Ascending aorta (tissue), 2 donors: ENCODE results near the gene FDXACB1. TPM values are rescaled to one million over a fixed set of nuclear protein-coding genes. Genes with fewer than 3 reads are reported as not detected.

Experiments used
- DNase-seq, 2 donors: peaks; one replicate each; pipeline ENCODE4 v3.0.0-alpha.2; 2019; ENCODE audit warnings: low spot score in 2 of 2
- H3K27ac ChIP-seq, 2 donors: fragments of 200-600 bp; sonication (generic); one replicate each; pipeline ENCODE4 v1.5.1; 2016 to 2017; ENCODE audit warnings: mild to moderate bottlenecking in 1 of 2
- H3K27me3 ChIP-seq: fragments of 200-600 bp; sonication (generic); one replicate; pipeline ENCODE4 v1.5.1; 2017
- H3K36me3 ChIP-seq, 2 donors: fragments of 200-600 bp; sonication (generic); one replicate each; pipeline ENCODE4 v1.5.1; 2016
- H3K4me1 ChIP-seq, 2 donors: fragments of 200-600 bp; sonication (generic); one replicate each; pipeline ENCODE4 v1.5.1; 2016 to 2017; ENCODE audit warnings: mild to moderate bottlenecking in 1 of 2
- H3K4me3 ChIP-seq, 2 donors: fragments of 200-600 bp; sonication (generic); one replicate each; pipeline ENCODE4 v1.5.1; 2016 to 2017; ENCODE audit warnings: mild to moderate bottlenecking in 1 of 2
- H3K9me3 ChIP-seq, 2 donors: fragments of 200-600 bp; sonication (generic); one replicate each; pipeline ENCODE4 v1.5.1; 2016
- CTCF ChIP-seq, 3 experiments: fragments of 200-600 bp in 2 of 3; fragments of 450-650 bp in 1 of 3; sonication (generic) in 2 of 3; IDR thresholded peaks; one replicate each; pipeline ENCODE4 v1.5.1; 2016 to 2019; ENCODE audit warnings: antibody characterized with exemption in 3 of 3, mild to moderate bottlenecking in 1 of 3, moderate library complexity in 1 of 3
- intact Hi-C: fragments of 100-400 bp; cut with DNase I; formaldehyde crosslinking; loops from one replicate; pipeline ENCODE4 v1.15.1; 2023
- total RNA-seq: library from RNA; depleted of rRNA; stranded (reverse); fragments of >200 nt; gene quantifications from one replicate; pipeline ENCODE4 v1.1.0, GENCODE V29; 2016

FDXACB1 gene
- total RNA-seq, 1 donor from 2014 or later = 0.53 TPM

- no peak for DNase-seq
- no peak for TF ChIP-seq CTCF (IDR thresholded peaks at IDR 0.05)
- Histone ChIP-seq H3K27me3 (no peaks in the 10 kb centered on the region), H3K27ac (no peak overlapping the region), H3K9me3 (no peaks in the 10 kb centered on the region), H3K36me3 (peaks cover 38 to 44% of the 10 kb centered on the region in 2 donors), H3K4me1 (peaks cover 0 to under 1% of the 10 kb centered on the region in 2 donors), H3K4me3 (no peak overlapping the region)
- intact Hi-C loops = no loop called here
Observed at GRCh38 chr11:111836162-111836561, 42.8 kb downstream of the FDXACB1 start.

GRCh38 chr11:111835665-111836064 lies 43.3 kb downstream of the FDXACB1 start:
- Histone ChIP-seq H3K4me1 (no peaks in the 10 kb centered on the region), H3K4me3 (no peak overlapping the region), H3K27me3 (no peaks in the 10 kb centered on the region), H3K27ac (no peak overlapping the region), H3K36me3 (peaks cover 42 to 48% of the 10 kb centered on the region in 2 donors), H3K9me3 (no peaks in the 10 kb centered on the region)
- no peak for DNase-seq
- intact Hi-C loops = no loop called here
- TF ChIP-seq CTCF (IDR thresholded peaks at IDR 0.05) = no peak

DNA sequence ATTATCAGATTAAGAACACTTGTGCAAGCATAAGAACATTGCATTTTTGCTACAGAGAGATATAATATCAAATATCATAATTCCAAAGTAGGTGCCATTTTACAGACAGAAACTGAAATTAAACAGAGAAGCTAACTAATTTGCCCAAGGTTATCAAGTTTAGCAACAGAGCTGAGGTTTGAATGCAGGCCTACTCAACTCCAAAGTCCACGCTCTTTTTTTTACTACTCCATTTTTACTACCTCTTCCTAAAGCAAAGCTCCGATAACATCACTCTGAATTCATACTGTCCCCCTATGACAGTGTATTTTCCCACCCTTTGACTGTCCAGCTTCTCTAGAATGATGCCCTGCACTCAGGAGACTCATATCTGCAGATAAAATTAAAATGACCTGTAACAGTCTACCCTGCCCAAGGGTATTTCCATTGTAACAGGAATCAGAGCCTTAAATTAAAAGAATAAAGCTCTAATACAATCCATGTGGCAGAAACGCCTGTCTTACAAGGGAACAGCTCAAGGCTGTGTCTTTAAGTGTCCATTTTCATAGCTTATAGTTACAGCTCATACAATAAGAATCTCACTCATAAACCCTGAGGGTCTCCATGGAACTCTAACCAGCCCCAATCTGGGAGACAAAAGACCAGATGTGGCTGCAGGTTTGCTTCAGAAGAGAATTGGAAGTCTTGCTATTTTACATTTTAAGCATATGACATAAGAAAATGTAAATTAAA lies 44.4 kb downstream of the FDXACB1 start:
- DNase-seq = no peak
- H3K36me3 ChIP-seq = peaks cover 36 to 53% of the 10 kb centered on the region in 2 donors
- H3K27me3 ChIP-seq = no peaks in the 10 kb centered on the region
- H3K4me1 ChIP-seq = no peaks in the 10 kb centered on the region
- H3K4me3 ChIP-seq = no peak overlapping the region
- no peaks in the 10 kb centered on the region for H3K9me3 ChIP-seq
- no peak for TF ChIP-seq CTCF (IDR thresholded peaks at IDR 0.05)
- intact Hi-C loops = no loop called here
- no peak overlapping the region for H3K27ac ChIP-seq

GRCh38 chr11:111833524-111833923 lies 45.4 kb downstream of the FDXACB1 start:
- Histone ChIP-seq H3K36me3 (peaks cover 36 to 59% of the 10 kb centered on the region in 2 donors), H3K4me1 (no peaks in the 10 kb centered on the region), H3K4me3 (no peak overlapping the region), H3K9me3 (no peaks in the 10 kb centered on the region), H3K27me3 (no peaks in the 10 kb centered on the region), H3K27ac (no peak overlapping the region)
- no peak for DNase-seq
- no peak for TF ChIP-seq CTCF (IDR thresholded peaks at IDR 0.05)
- intact Hi-C loops = no loop called here

DNA sequence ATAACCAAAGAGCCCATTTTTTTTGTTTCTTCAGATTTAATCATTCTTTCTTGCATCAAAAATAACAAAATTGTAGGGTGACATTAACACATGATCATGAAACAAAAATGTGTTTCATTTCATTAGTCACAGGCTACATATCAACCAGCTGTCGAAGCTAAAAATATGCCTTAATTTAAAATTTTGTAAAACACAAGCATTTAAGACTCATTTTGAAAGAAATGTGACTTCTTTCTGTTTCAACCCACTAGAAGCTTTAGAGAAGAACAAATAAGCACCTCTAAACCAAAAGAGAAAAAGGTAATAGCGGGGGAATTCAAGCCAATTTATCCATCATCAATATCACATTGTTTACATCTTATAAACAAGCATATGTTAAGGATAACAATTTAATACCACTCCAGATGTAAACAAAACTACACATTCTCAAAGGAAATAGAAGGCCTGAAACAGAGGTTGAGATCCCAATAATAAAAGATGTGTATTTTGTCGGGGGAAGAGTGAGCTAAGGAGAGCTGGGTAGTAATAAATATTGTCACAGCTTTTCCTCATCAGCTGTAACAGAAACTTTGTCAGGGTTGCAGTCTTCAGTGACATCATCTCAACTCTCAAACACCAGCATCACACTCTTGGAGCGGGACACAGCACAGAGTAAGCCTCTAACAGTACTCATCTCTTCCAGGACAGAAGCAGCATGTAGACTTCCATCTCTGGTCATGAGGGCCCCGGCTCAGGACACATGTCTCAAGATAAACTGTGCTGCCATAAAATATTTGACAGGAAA lies 49.6 kb downstream of the FDXACB1 start:
- H3K9me3 ChIP-seq = no peaks in the 10 kb centered on the region
- H3K4me1 ChIP-seq = no peaks in the 10 kb centered on the region
- H3K27ac ChIP-seq = no peak overlapping the region
- no peak for DNase-seq
- no peaks in the 10 kb centered on the region for H3K27me3 ChIP-seq
- peaks cover 10 to 33% of the 10 kb centered on the region in 2 donors for H3K36me3 ChIP-seq
- no peak overlapping the region for H3K4me3 ChIP-seq
- intact Hi-C loops = no loop called here
- no peak for TF ChIP-seq CTCF (IDR thresholded peaks at IDR 0.05)
